Stimulated activated CD8-positive, alpha-beta memory T cell treated with anti-CD3 and anti-CD28 coated beads, Interleukin-7, amount 100 ng/mL, for 24 hours (primary cell): ENCODE results near the gene KLHL4.
"Not testable (repeated sequence)": the region's sequence is repeated elsewhere in the genome, so short reads cannot be mapped to it uniquely, and the experiment has no call there.

Experiments used
- DNase-seq: peaks from one replicate; pipeline ENCODE4 v3.0.0-alpha.2; 2020; ENCODE audit warnings: low read depth

The KLHL4 gene

DNA sequence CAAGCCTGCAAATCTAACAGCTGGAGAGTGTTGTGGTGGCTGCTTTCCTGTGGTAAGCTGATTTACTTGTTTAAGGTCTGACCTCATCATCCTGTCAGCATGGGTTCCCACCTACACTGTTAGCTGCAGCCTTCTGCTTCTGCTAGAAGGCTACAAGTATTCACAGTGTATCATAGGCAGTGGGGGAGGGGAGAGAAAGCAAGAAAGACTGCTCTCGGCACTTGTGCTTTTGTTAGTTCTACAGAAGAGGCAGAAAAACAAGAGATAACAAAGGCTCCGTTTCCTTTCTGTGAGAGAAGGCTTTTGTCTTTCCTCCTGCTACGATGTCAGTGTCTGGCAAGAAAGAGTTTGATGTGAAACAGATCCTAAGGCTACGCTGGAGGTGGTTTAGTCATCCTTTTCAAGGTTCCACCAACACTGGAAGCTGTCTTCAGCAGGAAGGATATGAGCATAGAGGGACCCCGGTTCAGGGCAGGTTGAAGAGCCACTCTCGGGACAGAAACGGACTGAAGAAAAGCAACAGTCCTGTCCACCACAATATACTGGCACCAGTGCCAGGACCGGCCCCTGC lies at the start of gene KLHL4:
Gene KLHL4 (plus strand): TSS at position 232 of the 571 bp plus-strand sequence. CDS start 92 bp downstream, at position 324.
- DNase-seq = no peak

DNA sequence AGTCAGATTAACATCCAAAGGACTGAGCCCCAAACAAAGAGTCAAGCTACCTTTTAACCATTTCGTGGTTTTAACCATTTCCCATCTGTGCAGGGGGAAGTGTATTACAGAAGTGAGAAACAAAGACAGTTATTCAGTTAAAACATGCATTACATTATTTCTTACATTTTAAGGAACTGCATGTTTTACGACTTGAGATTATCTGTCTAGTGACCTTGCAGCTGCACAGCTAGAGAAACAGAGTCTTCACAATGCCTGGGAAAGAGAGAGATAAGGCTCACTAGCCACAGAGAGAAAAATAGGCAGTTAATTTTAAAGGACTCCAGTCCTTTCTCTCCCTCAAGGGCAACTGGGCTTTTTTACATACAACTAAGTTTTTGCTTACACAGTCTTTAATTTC lies 48.7 kb upstream of the KLHL4 start:
- no peak for DNase-seq

- no peak for DNase-seq
These were observed 41.8 kb upstream of the KLHL4 start for GRCh38 chrX:87475793-87476192.

DNA sequence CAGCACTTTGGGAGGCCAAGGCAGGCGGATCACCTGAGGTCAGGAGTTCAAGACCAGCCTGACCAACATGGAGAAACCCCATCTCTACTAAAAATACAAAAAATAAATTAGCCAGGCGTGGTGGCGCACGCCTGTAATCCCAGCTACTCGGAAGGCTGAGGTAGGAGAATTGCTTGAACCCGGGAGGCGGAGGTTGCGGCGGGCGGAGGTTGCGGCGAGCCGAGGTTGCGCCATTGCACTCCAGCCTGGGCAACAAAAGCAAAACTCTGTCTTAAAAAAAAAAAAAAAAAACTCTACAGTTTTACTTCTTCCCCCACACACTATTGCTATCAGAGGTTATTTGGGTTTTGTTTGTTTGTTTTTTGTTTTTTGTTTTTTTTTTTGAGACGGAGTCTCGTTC lies 38.9 kb upstream of the KLHL4 start:
- DNase-seq = not testable (repeated sequence)

GRCh38 chrX:87489071-87489470 lies 28.5 kb upstream of the KLHL4 start:
- no peak for DNase-seq

DNA sequence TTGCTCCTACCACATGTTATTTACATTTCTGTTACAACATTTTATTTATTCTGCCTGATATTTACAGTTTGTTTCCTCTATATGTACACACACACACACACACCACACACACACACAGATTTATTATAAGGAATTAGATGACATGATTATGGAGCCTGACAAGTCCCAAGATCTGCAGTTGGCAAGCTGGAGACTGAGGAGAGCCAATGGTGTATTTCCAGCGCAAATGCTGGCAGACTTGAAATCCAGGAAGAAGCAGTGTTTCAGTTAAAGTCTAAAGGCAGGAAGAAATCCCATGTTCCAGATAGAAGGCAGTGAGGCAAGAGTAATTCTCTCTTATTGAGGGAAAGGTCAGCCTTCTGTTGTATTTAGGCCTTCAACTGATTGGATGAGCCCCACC lies 1.8 kb upstream of the KLHL4 start:
- no peak for DNase-seq

DNA sequence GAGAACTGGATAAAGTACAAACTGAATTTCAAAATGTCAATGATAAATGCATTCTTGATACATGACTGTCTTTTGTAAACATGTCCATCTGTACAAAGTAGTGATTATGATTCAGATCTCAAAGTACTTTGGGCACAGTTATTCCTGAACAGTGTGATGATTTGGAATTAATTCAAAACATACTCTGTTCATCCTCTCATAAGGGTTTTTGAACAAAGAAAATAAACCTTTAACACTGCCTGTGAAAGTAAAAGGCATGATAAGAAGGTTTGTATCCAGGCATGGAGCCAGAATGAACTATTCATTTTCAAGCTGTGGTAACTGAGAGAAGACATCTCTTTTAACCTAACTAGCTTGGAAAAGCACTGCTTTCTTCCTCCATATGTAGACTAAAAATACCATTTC lies 883 bp upstream of the KLHL4 start:
- DNase-seq = no peak

- DNase-seq = no peak
These were observed 902 bp downstream of the KLHL4 start for GRCh38 chrX:87518504-87518903.

DNA sequence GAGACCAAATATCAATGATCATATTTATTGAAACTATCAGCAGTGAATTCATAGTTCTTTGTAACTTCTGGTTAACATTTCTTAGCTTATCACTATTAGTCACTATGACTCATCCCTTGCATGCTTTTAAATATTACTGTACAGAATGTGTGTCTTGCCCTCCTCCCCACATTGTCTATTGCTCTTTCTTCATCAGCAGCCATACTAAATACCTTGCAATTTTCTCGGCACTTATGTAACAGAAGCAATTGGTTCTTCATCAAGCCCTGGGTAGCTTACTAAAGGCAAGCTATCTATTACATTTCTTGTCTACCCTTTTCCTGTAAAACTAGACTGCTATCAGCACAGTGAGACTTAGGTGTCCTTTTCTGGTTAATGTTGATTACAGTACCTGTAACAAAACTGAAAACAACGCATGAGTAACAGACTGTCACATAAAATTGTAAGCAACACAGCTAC lies 8.2 kb downstream of the KLHL4 start:
- no peak for DNase-seq

GRCh38 chrX:87526281-87526680 lies 8.7 kb downstream of the KLHL4 start:
- DNase-seq = no peak

GRCh38 chrX:87528487-87528886 lies 10.9 kb downstream of the KLHL4 start:
- DNase-seq = no peak

GRCh38 chrX:87571964-87572363 lies 54.4 kb downstream of the KLHL4 start:
- no peak for DNase-seq

- no peak for DNase-seq
These were observed 55.3 kb downstream of the KLHL4 start for GRCh38 chrX:87572901-87573300.

- DNase-seq = no peak
These were observed 61.4 kb downstream of the KLHL4 start for GRCh38 chrX:87578978-87579377.

DNA sequence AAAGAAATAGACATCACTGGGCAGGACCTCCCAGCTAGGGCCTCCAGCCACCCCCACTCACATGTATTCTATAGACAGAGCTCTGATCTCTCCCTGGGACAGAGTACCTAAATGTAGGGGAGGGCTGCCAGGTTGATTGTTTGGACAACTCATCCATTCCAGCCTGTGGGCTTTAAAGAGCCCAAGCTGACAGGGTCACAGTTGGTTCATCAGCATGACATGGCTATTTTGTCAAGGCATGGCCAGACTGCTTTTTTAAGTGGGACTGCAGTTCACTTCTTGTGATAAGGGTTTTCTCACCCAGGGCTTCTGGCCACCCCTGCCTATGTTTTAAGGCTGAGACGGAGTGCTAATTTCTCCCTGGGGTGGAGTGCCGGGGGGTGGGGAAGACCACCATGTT lies 63.3 kb downstream of the KLHL4 start:
- no peak for DNase-seq

- no peak for DNase-seq
These were observed 64.9 kb downstream of the KLHL4 start for GRCh38 chrX:87582453-87582852.

DNA sequence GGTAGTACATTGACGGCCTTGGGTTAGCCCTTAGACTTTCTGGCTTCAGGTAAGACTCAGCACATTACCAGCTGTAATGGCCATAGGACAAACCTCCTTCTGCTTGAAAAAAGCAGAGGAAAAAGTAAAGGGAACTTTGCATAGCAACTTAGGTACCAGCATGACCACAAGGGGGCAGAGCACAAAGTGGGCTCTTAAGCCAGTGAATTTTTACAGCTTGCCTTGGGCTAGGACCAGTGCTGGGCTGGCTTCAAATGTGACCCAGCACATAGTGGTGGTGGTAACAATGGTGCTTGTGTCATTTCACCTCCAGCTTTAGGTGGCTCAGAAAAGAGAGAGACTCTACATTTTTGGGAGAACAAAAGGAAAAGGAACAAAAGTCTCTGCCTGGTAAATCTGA lies 66.1 kb downstream of the KLHL4 start:
- DNase-seq = no peak

- DNase-seq = no peak
These were observed 98.8 kb downstream of the KLHL4 start for GRCh38 chrX:87616371-87616770.

DNA sequence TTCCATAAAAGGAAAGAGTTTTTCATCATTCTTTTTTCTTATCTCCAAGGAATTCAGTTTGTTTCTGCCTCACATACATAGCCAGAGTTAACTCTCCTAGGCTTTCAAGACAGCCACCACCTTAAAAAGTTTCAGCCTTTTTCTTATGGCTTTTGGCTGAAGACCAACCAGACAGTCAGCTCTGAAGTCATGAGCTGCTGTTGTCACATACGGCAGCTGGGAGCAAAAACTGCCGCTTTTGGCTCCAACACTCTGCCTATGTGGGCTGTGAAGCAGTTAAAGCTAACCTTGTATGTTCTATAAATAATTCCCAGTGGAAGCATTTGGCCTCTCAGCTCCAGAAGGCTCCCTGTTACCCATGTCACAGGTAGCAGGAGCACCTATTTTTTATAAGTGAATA lies 104.1 kb downstream of the KLHL4 start:
- DNase-seq = no peak

DNA sequence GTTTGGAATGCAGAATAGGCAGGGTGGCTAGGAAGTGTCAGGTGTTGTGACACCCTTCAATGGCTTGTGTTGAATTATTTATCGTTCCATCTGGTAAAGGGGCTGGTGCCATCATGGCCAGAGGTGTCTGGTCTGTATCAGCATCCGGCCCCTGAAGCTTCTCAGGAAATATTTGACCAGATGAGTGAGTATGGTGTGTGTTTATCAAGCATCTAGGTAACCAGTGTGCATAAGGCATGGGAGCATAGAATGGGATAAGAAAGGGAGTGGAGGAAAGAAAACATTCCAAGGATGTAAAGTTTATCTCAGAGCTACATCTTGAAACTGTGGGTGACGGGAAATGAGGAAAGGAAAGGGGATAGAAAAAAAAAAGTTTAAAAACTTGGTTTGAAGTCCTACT lies 109.4 kb downstream of the KLHL4 start:
- no peak for DNase-seq

GRCh38 chrX:87634361-87634760 lies 116.8 kb downstream of the KLHL4 start:
- no peak for DNase-seq

- no peak for DNase-seq
These were observed 118.9 kb downstream of the KLHL4 start for GRCh38 chrX:87636533-87636932.

DNA sequence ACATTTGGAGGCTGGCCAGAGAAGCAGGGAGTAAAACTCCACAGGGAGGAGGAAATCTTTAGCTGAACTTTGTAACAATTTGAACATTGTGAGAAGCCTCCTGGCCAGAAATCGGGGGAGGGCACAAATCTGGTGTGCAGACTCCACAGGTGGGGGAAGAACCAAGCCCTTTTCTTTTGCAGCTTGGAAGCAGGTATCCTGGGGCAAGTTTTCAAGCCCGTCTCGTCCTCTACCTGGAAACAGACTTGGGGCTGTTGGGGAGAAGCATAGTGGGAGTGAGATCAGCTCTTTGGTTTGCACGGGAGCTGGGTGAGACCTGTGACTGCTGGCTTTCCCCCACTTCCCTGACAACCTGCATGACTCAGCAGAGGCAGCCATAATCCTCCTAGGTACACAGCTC lies 123.8 kb downstream of the KLHL4 start:
- DNase-seq = not testable (repeated sequence)

- no peak for DNase-seq
These were observed 144.2 kb downstream of the KLHL4 start for GRCh38 chrX:87661761-87662160.

DNA sequence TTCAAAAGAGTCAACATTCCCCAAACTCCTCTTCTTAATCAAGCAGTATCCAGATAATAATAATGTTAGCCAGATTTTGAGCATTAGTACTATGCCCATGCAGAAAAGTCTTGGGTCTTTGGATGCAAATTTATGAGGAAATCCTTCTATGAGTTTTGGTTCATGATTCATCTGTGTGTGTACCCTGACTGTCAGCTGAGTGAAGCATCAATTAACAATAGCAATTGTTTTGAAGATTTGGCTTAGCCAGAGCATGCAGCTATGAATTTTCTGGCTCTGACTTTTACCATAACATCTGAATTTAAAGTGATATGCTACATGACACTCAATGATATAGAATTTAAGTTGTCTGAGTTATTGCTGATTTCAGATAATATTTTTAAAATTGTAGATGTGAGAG lies 145.8 kb downstream of the KLHL4 start:
- DNase-seq = no peak
